ENCODE data around the gene TBC1D19.
"Not testable (repeated sequence)": the region's sequence is repeated elsewhere in the genome, so short reads cannot be mapped to it uniquely, and the experiment has no call there.

Gene TBC1D19

DNA sequence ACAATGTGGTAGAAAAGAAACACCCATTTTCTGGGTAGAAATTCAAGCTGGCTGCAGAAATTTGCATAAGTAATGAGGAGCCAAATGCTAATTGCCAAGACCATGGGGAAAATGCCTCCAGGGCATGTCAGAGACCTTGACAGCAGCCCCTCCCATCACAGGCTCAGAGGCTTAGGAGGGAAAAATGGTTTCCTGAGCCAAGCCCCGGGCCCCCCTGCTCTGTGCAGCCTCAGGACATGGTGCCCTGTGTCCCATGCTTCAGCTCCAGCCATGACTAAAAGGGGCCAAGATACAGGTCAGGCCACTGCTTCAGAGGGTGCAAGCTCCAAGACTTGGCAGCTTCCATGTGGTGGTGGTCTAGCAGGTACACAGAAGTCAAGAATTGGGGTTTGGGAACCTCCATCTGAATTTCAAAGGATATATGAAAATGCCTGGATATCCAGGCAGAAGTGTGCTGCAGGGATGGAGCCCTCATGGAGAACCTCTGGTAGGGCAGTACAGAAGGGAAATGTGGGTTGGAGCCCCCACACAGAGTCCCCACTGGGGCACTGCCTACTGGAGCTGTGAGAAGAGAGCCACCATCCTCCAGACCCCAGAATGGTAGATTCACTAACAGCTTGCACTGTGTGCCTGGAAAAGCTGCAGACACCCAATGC lies 95.3 kb downstream of the TBC1D19 start:
- not testable (repeated sequence) for FAIRE-seq; DNase-seq (ENCODE audit: low spot score)

DNA sequence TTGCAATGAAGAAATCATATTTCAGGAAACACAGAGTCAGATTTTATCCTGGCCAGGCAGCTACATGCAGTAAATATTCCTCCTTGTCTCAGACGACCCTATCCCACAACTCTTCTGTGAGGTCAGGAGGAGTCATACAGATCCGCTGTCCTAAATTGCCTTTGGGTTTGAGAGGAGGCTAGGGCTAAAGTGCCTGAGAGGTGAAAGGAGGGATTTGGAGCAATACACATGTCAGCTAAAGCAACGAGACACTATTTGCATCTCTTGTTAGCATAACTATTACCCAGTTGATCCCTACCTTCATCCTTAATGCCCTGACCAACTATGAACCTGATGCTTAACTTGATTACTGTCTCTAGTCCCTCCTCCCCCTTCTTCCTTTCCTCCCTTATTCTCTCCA lies 98.6 kb downstream of the TBC1D19 start:
- FAIRE-seq = no peak
- DNase-seq (ENCODE audit: low spot score) = no peak

DNA sequence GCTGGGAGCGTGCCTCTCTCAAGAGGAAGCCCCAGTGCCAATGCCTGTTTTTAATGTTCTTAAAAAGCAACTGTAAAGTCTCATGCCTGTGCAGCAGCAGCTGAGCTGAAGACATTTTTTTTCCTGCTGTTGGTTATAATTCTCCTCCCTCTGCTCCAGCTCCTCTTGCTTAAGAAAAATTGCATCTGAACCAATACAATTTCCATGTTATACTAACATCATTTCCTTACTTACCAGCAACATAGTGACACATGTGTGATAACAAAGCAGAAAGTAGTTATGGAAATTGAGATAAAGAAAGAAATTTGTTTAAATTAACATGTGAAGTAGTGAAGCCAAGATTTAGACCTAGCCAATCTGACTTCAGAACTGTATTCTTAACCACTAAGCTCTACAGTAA lies 101.4 kb downstream of the TBC1D19 start:
- FAIRE-seq (no peak), DNase-seq (ENCODE audit: low spot score) (no peak)

GRCh38 chr4:26687728-26688127 lies 103.8 kb downstream of the TBC1D19 start:
- DNase-seq (ENCODE audit: low spot score) (peak; percentile 2), FAIRE-seq (no peak)

GRCh38 chr4:26690506-26690905 lies 106.6 kb downstream of the TBC1D19 start:
- no peak for FAIRE-seq

GRCh38 chr4:26692014-26692726 lies 108.3 kb downstream of the TBC1D19 start:
- no peak for DNase-seq (ENCODE audit: low spot score)
- FAIRE-seq = no peak

More at GRCh38 chr4:26690506-26690905, 106.6 kb downstream of the TBC1D19 start:
- no peak for DNase-seq (ENCODE audit: low spot score)

- DNase-seq (ENCODE audit: low spot score); FAIRE-seq: not testable (repeated sequence)
Observed at GRCh38 chr4:26694131-26694530, 110.2 kb downstream of the TBC1D19 start.

DNA sequence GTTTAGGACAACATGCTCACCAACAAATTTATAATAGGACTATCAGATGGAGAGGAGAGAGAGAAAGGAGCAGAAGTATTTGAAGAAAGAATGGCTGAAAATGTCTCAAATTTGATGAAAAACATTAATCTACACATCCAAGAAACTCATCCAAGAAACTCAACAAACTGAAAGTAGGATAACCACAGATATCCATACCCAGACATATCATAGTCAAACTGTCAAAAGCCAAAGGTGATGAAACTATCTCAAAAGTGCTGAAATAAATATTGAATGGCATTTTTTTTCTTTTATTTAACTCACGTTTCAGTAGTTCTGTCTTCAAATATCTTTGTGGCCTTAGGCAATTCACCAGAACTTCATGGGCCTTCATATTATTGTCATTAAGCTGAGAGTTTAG lies 116.2 kb downstream of the TBC1D19 start:
- DNase-seq (ENCODE audit: low spot score) = no peak
- no peak for FAIRE-seq

DNA sequence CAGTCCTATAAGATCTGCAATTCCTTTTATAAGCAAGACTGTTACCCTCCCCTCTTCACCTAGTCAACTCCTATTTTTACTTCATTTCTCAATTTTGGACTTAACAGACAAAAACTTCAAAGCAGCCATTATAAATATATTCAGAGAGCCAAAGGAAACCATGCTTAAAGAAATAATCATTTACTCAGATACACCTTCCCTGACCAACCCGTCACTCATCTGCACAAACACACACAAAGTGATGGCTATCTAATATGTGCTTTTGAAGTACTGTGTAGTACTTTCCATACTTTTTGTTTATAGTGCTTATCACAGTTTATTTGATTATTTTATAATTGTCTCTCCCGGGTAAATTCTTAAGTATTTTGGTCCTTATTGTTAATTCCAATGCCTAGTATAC lies 117.2 kb downstream of the TBC1D19 start:
- DNase-seq (ENCODE audit: low spot score) (no peak), FAIRE-seq (no peak)

GRCh38 chr4:26701786-26702227 lies 117.9 kb downstream of the TBC1D19 start:
- DNase-seq (ENCODE audit: low spot score) = no peak
- no peak for FAIRE-seq

DNA sequence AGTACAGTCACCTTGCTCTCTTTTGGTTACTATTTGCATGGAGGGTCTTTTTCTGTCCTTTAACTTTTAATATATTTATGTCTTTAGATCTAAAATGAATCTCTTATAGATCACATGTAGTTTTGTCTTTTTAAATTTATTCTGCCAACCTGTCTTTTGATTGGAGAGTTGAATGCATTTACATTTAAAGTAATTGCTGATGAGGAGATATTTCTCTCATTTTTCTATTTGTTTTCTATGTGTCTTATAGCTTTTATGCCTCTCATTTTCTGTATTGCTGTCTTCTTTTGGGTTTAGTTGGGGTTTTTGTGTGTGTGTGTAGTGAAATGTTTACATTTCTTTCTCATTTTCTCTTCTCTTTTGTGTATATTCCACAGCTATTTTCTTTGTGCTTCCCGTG lies 123.5 kb downstream of the TBC1D19 start:
- FAIRE-seq (no peak), DNase-seq (ENCODE audit: low spot score) (no peak)

DNA sequence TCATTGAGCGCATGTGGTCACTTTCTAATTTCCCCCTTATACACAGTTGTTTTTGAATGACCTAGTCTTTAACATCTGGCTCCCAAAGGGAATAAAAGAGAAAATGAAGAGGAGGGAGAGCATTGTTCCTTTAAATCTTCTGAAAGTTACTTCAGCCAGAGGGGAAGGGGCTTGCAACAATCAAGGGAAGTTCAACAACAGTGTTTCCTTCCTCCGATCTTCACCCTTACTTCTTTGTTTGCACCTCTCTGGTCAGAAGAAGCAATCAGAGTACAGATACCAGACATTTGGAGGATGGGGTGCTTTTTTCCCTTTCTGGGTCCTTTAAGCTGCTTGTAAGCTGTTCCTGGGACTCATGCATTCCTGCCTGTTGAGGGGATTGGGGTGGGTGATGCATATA lies 125.4 kb downstream of the TBC1D19 start:
- no peak for DNase-seq (ENCODE audit: low spot score)
- FAIRE-seq = no peak

GRCh38 chr4:26713563-26714151 lies 129.8 kb downstream of the TBC1D19 start:
- DNase-seq (ENCODE audit: low spot score) = no peak
- no peak for FAIRE-seq

DNA sequence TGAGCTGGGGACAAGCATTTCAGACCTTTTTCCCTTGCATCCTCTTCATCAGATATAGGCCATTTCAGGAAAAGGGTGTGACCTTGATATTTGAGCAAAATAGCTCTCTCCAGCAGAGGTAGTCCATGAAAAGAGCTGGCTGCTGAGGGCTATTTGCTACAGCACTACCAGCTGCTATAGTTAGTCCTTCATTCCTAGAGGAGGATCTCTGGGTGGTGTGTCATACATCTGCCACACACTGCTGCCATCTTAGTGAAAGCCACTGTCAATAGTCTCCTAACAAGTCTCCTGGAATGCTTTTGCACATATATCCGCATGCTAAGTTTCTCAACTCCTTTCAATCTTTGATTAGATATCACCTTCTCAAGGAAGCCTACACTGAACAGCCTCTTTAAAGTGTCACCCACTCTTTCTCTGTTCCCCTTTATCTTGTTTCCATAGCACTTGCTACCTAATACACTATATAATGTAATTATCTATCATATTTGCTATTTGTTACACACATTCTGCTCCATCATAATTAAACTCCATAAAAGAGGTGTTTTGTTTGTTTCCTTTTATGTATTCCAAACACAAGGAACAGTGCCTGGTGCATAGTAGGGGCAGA lies 131.9 kb downstream of the TBC1D19 start:
- no peak for DNase-seq (ENCODE audit: low spot score)
- no peak for FAIRE-seq

DNA sequence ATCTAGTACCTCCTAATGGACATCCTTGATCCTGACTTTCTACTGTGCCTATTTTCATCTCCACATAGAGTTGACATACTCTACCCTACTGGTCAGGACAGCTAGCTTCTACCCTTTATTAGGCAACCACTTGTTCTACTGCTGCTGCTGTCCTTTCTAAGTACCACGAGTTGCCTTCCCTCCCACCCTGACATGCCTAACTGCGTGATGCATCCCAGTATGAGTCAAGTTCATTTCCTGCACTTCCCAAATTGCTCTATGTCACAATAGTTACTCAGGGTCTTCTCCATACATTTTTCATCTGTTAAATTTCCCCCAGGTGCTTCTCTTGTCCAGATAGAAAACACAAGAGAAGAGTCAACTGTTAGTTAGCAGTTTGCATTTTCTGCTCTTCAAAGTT lies 133.4 kb downstream of the TBC1D19 start:
- FAIRE-seq = no peak
- peak; percentile 7 for DNase-seq (ENCODE audit: low spot score)

DNA sequence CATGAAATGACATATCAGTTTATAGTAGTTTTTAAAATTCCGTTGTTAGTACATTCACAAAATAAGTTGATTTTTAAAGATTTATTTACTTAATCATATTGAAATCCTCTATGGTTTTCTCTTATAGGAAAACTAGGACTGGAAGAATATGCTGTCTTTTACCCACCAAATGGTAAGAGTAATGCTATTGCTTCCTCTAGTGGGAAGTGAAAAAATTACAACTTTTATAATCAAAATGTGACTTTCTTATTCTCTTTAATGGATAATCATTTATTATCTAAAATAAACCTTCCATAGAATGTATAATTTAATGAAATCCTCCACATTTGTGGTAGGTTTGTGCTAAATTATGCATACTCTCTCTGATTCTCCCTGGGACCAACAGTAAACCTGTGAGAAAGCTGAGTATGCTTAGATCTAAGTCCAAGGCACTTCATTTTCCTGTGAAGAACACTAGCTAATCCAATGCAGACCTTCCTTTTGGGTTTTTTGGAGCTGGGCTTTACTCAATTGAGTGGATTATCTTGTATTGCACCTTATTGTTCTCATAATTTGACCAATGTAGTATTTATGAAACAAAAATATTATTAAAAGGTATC lies 136.2 kb downstream of the TBC1D19 start:
- DNase-seq (ENCODE audit: low spot score) (no peak), FAIRE-seq (no peak)

DNA sequence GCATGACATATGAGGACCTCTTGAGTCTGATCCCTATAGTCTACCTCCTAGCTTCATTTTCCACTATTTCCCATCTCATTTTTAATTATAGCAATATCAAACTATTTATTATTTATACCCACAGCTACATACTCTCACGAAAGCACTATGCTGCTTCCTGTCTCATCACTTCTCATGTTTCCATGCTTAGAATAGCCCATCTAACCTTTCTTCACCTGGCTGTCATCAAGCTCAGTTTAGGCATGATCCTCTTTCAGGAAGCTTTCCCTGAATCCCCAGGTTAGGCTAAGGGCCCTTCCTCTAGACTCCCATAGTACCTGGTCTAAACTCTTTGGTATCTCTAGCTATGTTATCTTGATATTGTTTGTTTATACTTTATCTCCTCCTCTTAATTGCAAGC lies 137.8 kb downstream of the TBC1D19 start:
- DNase-seq (ENCODE audit: low spot score) (no peak), FAIRE-seq (no peak)

GRCh38 chr4:26723216-26723615 lies 139.3 kb downstream of the TBC1D19 start:
- no peak for FAIRE-seq

DNA sequence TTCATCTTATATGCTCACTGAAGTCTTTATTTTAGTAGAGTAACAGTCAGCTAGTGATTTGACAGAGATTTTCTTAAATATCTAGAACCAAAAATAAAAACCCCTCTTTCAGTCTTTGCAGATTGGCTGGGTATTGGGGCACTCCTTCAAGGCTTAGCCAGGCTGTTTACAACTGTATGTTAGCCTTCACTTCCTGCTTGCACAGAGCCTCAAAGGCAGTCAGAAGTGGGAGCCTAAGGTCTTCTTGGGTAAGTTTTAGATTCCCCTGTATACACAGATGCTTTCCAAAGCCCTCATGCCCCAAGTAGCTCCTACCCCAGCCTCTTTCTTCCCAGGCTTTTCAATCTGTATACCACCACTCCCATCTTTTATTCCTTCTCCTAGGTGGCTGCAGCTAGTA lies 140.7 kb downstream of the TBC1D19 start:
- FAIRE-seq = no peak
- DNase-seq (ENCODE audit: low spot score) = no peak

More at GRCh38 chr4:26723216-26723615, 139.3 kb downstream of the TBC1D19 start:
- DNase-seq (ENCODE audit: low spot score) = no peak

DNA sequence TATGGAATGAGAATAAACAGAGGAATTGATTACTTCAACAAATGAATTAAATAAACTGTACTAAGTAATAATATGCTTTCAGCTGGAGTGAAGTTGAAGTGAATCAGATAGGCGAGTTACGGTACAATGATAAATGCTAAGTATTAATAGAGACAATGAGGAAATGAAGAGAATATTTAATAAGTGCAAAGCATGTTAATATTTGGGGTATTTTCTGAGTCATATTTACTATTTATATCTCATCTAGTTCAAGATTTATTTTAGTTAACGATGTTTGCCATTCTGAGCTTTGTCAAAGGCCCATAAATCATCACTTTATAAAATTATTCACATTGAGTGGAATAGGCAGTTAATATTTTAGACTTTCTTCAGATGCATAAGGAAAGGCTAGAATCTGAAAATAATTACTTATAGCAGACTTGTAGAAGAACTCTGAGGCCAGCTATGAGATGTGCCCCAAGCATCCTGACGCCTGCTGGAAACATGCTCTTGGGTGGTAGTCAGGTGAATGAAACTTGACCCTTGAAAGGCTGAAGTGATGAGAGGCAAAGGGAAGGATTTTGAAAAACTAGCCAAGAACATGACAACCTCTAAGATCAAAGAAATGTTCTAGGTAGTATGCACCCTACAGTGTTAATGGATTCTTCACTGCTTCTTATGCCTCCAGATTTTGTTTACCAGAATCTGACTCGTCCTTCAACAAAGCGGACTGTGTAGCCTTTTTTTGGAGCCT lies 142.9 kb downstream of the TBC1D19 start:
- FAIRE-seq = no peak

GRCh38 chr4:26727844-26728243 lies 144.0 kb downstream of the TBC1D19 start:
- no peak for FAIRE-seq
- no peak for DNase-seq (ENCODE audit: low spot score)

More for the DNA sequence above, 142.9 kb downstream of the TBC1D19 start:
- no peak for DNase-seq (ENCODE audit: low spot score)

All from urothelium cell line (cell line).